Measurements from ENCODE around the gene NSMF. TPM values are rescaled to one million over a fixed set of nuclear protein-coding genes. Genes with fewer than 3 reads are reported as not detected.
A peak's percentile ranks its signal among the peaks of the same experiment; 100 is the strongest.
"Not testable (repeated sequence)": the region's sequence is repeated elsewhere in the genome, so short reads cannot be mapped to it uniquely, and the experiment has no call there.

The NSMF gene
- total RNA-seq, 1 donor from 2014 or later: 23.9 TPM

GRCh38 chr9:137416006-137416562, 43.0 kb downstream of the NSMF start:
- DNase-seq (ENCODE audit: low read depth, low spot score): no peak

GRCh38 chr9:137415451-137415850, 43.7 kb downstream of the NSMF start:
- DNase-seq (ENCODE audit: low read depth, low spot score): no peak

GRCh38 chr9:137412431-137412830, 46.7 kb downstream of the NSMF start:
- DNase-seq (ENCODE audit: low read depth, low spot score): no peak

- peak; percentile 89 for DNase-seq (ENCODE audit: low read depth, low spot score)
Observed at GRCh38 chr9:137411645-137412380, 47.3 kb downstream of the NSMF start.

GRCh38 chr9:137411260-137411644, 47.9 kb downstream of the NSMF start:
- DNase-seq (ENCODE audit: low read depth, low spot score): no peak

- DNase-seq (ENCODE audit: low read depth, low spot score): no peak
Observed at GRCh38 chr9:137410891-137411249, 48.3 kb downstream of the NSMF start.

- not testable (repeated sequence) for DNase-seq (ENCODE audit: low read depth, low spot score)
Observed at GRCh38 chr9:137410236-137410890, 48.8 kb downstream of the NSMF start.

- DNase-seq (ENCODE audit: low read depth, low spot score): no peak
Observed at GRCh38 chr9:137409515-137409914, 49.6 kb downstream of the NSMF start.

- no peak for DNase-seq (ENCODE audit: low read depth, low spot score)
Observed at GRCh38 chr9:137408651-137409405, 50.3 kb downstream of the NSMF start.

GRCh38 chr9:137407590-137408300, 51.4 kb downstream of the NSMF start:
- DNase-seq (ENCODE audit: low read depth, low spot score): no peak

- peak; percentile 40 for DNase-seq (ENCODE audit: low read depth, low spot score)
Observed at GRCh38 chr9:137406876-137407589, 52.1 kb downstream of the NSMF start.

- no peak for DNase-seq (ENCODE audit: low read depth, low spot score)
Observed at GRCh38 chr9:137406085-137406760, 52.9 kb downstream of the NSMF start.

GRCh38 chr9:137405677-137406081, 53.5 kb downstream of the NSMF start:
- DNase-seq (ENCODE audit: low read depth, low spot score): no peak

GRCh38 chr9:137404961-137405567, 54.1 kb downstream of the NSMF start:
- no peak for DNase-seq (ENCODE audit: low read depth, low spot score)

- DNase-seq (ENCODE audit: low read depth, low spot score): no peak
Observed at GRCh38 chr9:137403269-137403668, 55.9 kb downstream of the NSMF start.

GRCh38 chr9:137402746-137403145, 56.4 kb downstream of the NSMF start:
- no peak for DNase-seq (ENCODE audit: low read depth, low spot score)

GRCh38 chr9:137398561-137399468, 60.3 kb downstream of the NSMF start:
- DNase-seq (ENCODE audit: low read depth, low spot score): no peak

- DNase-seq (ENCODE audit: low read depth, low spot score): no peak
Observed at GRCh38 chr9:137397675-137398423, 61.3 kb downstream of the NSMF start.

Data from pulmonary artery endothelial cell (primary cell).